Activated naive CD4-positive, alpha-beta T cell treated with anti-CD3 and anti-CD28 coated beads, Interleukin-2, amount 10 ng/mL, durations not matched to agents 7 days and 5 days (primary cell): ENCODE measurements around the gene VIPR2.

Experiments
- CTCF ChIA-PET: fragments of 350-600 bp; sonication (Branson Sonifier 250); formaldehyde crosslinking; loops from one replicate; lab custom pipeline; 2021; ENCODE audit warnings: antibody characterized with exemption; lab: Charles Lee
- DNase-seq: peaks from one replicate; pipeline ENCODE4 v3.0.0-alpha.2; 2020
- H3K27ac Mint-ChIP-seq: one replicate; pipeline ENCODE4 v1.8.0; 2021; ENCODE audit warnings: mild to moderate bottlenecking, moderate library complexity, mixed read lengths
- H3K27me3 Mint-ChIP-seq: one replicate; pipeline ENCODE4 v1.8.0; 2021; ENCODE audit warnings: mild to moderate bottlenecking, mixed read lengths
- H3K36me3 Mint-ChIP-seq: one replicate; pipeline ENCODE4 v1.8.0; 2021; ENCODE audit warnings: mixed read lengths
- H3K4me1 Mint-ChIP-seq: one replicate; pipeline ENCODE4 v1.8.0; 2021; ENCODE audit warnings: mixed read lengths
- H3K4me3 Mint-ChIP-seq: one replicate; pipeline ENCODE4 v1.8.0; 2021; ENCODE audit warnings: mild to moderate bottlenecking, moderate library complexity, mixed read lengths
- H3K9me3 Mint-ChIP-seq: one replicate; pipeline ENCODE4 v1.8.0; 2021; ENCODE audit warnings: mixed read lengths

The VIPR2 gene

GRCh38 chr7:159024280-159024951 lies 120.3 kb downstream of the VIPR2 start:
- CTCF ChIA-PET = no interaction called here
- Mint-ChIP-seq H3K4me1 (peaks cover 10% of the 10 kb centered on the region), H3K9me3 (peaks cover 6% of the 10 kb centered on the region), H3K27me3 (peaks cover 22% of the 10 kb centered on the region), H3K36me3 (no peaks in the 10 kb centered on the region), H3K27ac (no peak overlapping the region), H3K4me3 (no peak overlapping the region)
- DNase-seq = peak; percentile 11

DNA sequence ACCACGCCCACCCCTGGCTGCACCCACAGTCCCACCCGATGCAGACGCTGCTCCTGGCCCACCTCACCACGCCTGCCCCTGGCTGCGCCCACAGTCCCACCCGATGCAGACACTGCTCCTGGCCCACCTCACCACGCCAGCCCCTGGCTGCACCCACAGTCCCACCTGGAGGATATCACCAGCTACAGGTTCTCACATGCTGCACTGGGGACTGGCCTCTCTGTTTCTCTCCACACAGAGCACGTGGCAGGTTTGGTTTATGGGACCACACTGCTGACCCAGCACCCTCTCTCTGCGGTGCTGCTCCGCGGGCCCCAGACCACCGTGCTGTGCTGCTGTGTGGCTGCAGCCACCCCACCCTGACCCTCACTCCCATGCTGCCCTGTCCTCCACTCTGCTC lies 120.9 kb downstream of the VIPR2 start:
- CTCF ChIA-PET = no interaction called here
- Mint-ChIP-seq H3K27me3 (peaks cover 16% of the 10 kb centered on the region), H3K4me3 (no peak overlapping the region), H3K4me1 (peaks cover 10% of the 10 kb centered on the region), H3K27ac (no peak overlapping the region), H3K36me3 (no peaks in the 10 kb centered on the region), H3K9me3 (peaks cover 6% of the 10 kb centered on the region)
- DNase-seq = peak; percentile 16

DNA sequence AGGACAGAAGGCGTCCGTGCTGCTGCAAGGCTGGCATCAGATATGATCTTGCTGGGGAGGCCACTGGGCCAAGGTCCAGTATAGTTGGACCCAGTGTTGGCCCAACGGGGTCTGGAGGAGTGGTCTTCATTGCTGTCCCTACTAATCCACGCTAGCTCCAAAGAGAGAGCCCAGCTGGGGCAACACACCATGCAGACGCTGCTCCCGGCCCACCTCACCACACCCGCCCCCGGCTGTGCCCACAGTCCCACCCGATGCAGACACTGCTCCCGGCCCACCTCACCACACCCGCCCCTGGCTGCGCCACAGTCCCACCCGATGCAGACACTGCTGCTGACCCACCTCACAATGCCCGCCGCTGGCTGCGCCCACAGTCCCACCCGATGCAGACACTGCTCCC lies 121.5 kb downstream of the VIPR2 start:
- Mint-ChIP-seq H3K36me3 (no peaks in the 10 kb centered on the region), H3K27ac (no peak overlapping the region), H3K27me3 (peaks cover 10% of the 10 kb centered on the region), H3K4me1 (peaks cover 10% of the 10 kb centered on the region), H3K4me3 (no peak overlapping the region), H3K9me3 (peaks cover 6% of the 10 kb centered on the region)
- CTCF ChIA-PET = no interaction called here
- DNase-seq = peak; percentile 4

DNA sequence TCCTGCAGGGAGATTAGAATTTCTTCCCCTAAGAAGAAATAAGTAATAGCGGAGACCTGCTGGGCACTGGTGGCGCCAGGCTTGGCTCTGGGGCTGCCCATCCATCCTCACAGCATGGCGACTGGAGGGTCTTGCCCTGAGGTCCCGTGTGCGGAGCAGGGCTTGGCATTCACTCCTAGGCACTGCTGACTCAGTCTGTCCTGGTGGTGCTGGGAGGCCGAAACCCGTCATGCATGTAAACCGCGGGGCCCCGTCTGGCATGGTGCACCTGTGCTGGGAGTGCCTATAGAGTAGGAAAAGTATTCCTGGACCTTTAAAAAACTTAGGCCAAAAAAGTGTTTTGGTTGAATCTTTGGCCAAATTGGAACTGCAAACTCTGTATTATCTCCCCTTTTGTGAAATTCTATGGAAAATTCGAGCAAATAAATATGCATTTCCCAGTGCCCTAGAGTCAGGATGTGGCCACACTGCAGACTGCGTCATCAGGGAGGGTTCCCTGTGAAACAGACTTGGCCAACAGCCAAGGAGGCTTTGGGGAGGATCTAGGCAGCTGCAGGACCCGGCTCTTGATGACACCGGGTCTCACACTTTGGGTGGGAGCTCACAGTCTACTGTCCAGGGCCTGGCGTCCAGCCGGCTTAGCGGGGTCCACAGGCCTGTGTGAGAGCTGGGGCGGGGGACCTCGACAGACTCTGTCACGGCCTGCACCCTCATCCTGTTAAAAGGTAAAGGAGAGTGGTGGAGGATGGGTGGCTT lies 122.3 kb downstream of the VIPR2 start:
- CTCF ChIA-PET = no interaction called here
- Mint-ChIP-seq H3K36me3 (no peaks in the 10 kb centered on the region), H3K27ac (no peak overlapping the region), H3K4me1 (peaks cover 12% of the 10 kb centered on the region), H3K4me3 (no peak overlapping the region), H3K9me3 (peaks cover 6% of the 10 kb centered on the region), H3K27me3 (peaks cover 7% of the 10 kb centered on the region)
- DNase-seq = peak; percentile 15

DNA sequence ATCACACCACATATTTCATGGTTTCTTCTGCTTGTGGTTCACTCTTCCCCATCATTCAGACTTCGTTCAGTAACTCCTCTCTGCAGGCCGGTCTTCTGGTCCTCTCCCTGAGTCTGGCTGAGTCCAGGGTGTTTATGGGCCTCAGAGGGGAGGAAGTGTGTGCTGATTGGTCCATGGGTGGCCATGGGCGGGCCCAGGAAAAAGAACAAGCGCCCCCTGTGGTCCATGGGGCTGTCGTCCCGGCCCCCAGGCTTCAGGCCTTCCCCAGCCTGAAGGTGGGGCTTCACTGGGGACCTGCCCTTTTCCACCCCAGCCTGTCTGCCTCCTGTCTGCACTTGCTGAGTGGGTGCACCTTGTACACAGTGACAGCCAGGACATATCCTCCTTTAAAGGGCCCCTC lies 123.7 kb downstream of the VIPR2 start:
- Mint-ChIP-seq H3K9me3 (peaks cover 6% of the 10 kb centered on the region), H3K27me3 (no peaks in the 10 kb centered on the region), H3K4me1 (peaks cover 3% of the 10 kb centered on the region), H3K36me3 (no peaks in the 10 kb centered on the region), H3K4me3 (no peak overlapping the region), H3K27ac (no peak overlapping the region)
- CTCF ChIA-PET = no interaction called here
- peak; percentile 7 for DNase-seq

GRCh38 chr7:159019111-159019510 lies 125.6 kb downstream of the VIPR2 start:
- Mint-ChIP-seq H3K4me3 (no peak overlapping the region), H3K27ac (no peak overlapping the region), H3K4me1 (peaks cover 3% of the 10 kb centered on the region), H3K27me3 (no peaks in the 10 kb centered on the region), H3K9me3 (peaks cover 6% of the 10 kb centered on the region), H3K36me3 (no peaks in the 10 kb centered on the region)
- CTCF ChIA-PET = interaction anchor here (0.7 kb wide), 1 partner anchor 42 kb away, joined by 4 read pairs; no protein-coding TSS in a partner anchor
- no peak for DNase-seq

- DNase-seq = no peak
- CTCF ChIA-PET = no interaction called here
- Mint-ChIP-seq H3K36me3 (no peaks in the 10 kb centered on the region), H3K9me3 (peaks cover 6% of the 10 kb centered on the region), H3K27ac (no peak overlapping the region), H3K27me3 (no peaks in the 10 kb centered on the region), H3K4me3 (no peak overlapping the region), H3K4me1 (peaks cover 3% of the 10 kb centered on the region)
These were observed 126.9 kb downstream of the VIPR2 start for GRCh38 chr7:159017741-159018140.

DNA sequence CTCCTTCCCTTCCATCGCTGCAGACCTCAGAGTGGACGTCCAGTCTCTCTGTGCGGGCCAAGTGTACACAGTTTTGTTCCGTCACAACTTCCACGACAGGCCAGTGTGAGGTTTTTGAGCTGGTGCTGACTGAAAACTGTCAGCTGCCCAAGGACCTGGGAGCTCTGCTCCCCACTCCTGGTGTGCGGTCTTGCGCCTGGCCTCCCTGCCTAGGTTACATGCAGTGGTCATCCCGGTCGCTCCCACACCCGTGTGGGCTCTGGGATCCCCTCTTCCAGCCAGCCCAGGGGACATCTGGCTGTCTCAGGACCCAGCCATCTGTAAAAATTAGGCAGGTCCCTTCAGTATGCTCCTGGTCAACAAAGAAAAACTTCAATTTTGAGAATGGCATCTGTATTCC lies 127.5 kb downstream of the VIPR2 start:
- Mint-ChIP-seq H3K36me3 (no peaks in the 10 kb centered on the region), H3K27me3 (no peaks in the 10 kb centered on the region), H3K4me3 (no peak overlapping the region), H3K9me3 (peaks cover 6% of the 10 kb centered on the region), H3K27ac (no peak overlapping the region), H3K4me1 (peaks cover 3% of the 10 kb centered on the region)
- CTCF ChIA-PET = no interaction called here
- no peak for DNase-seq

DNA sequence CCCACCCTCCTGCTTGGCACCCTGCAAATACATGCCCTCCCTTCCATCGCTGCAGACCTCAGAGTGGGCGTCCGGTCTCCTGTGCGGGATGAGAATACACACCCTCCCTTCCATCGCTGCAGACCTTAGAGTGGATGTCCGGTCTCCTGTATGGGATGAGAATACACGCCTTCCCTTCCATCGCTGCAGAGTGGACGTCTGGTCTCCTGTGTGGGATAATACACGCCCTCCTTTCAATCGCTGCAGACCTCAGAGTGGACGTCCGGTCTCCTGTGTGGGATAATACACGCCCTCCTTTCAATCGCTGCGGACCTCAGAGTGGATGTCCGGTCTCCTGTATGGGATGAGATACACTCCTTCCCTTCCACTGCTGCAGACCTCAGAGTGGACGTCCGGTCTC lies 128.1 kb downstream of the VIPR2 start:
- Mint-ChIP-seq H3K27ac (no peak overlapping the region), H3K36me3 (no peaks in the 10 kb centered on the region), H3K9me3 (peaks cover 6% of the 10 kb centered on the region), H3K4me3 (no peak overlapping the region), H3K27me3 (no peaks in the 10 kb centered on the region), H3K4me1 (peaks cover 3% of the 10 kb centered on the region)
- no peak for DNase-seq
- CTCF ChIA-PET = no interaction called here

DNA sequence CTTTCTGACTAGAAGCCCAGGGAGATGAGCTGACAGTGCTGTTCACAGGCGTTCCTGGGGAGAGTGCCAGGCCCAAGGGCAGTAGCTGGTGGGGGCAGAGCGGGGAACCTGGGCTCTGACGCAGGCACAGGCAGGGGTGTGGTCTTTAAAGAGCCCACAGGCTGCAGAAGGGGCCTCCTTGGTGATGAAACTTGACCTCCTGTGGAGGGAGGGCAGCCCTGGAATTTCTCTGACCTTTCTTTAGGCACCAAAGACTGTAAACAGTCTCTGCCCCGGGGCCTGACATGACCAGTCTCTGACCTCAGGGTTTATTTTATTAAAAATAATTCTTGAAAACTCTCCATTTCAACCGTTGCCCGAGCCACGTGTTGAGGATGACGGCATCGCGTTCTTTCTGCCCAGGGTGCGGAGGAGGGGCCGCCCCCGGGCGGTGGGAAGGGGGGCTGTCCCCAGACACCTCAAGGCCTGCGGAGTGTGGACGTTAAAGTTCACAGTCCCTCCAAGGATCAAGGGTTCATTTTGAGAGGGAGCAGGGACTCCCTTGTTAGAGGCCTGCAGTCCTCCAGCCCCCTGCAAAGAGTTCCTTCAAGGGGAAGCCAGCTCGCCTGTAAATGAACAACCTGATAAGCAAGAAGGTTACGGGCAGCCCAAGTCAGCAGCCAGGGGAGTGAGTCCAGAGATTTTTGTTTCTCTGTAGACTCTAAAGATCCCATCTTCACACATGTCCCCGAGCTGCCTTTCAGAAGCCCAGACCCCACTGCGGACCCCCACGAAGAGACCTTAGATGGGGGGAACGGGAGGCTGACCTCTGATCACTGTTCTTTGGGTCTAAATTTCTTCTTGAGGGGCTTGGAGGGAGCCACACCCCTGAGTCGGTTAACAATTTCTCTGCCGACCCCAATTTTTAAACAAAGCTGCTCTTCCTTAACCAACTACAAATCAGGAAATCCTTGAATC lies 128.9 kb downstream of the VIPR2 start:
- no peak overlapping the region for H3K27ac Mint-ChIP-seq
- CTCF ChIA-PET = no interaction called here
- H3K9me3 Mint-ChIP-seq = peaks cover 4% of the 10 kb centered on the region
- H3K36me3 Mint-ChIP-seq = no peaks in the 10 kb centered on the region
- no peak overlapping the region for H3K4me3 Mint-ChIP-seq
- H3K27me3 Mint-ChIP-seq = no peaks in the 10 kb centered on the region
- H3K4me1 Mint-ChIP-seq = peaks cover 3% of the 10 kb centered on the region
- DNase-seq = no peak

- H3K27me3 Mint-ChIP-seq = no peaks in the 10 kb centered on the region
- H3K4me3 Mint-ChIP-seq = no peak overlapping the region
- H3K4me1 Mint-ChIP-seq = peaks cover 3% of the 10 kb centered on the region
- DNase-seq = no peak
- no peaks in the 10 kb centered on the region for H3K9me3 Mint-ChIP-seq
- no peak overlapping the region for H3K27ac Mint-ChIP-seq
- CTCF ChIA-PET = no interaction called here
- no peaks in the 10 kb centered on the region for H3K36me3 Mint-ChIP-seq
These were observed 129.6 kb downstream of the VIPR2 start for GRCh38 chr7:159015081-159015453.

GRCh38 chr7:159014297-159015062 lies 130.2 kb downstream of the VIPR2 start:
- no peaks in the 10 kb centered on the region for H3K36me3 Mint-ChIP-seq
- no peak overlapping the region for H3K27ac Mint-ChIP-seq
- H3K4me1 Mint-ChIP-seq = peaks cover 3% of the 10 kb centered on the region
- no peaks in the 10 kb centered on the region for H3K27me3 Mint-ChIP-seq
- no peak for DNase-seq
- H3K4me3 Mint-ChIP-seq = no peak overlapping the region
- CTCF ChIA-PET = no interaction called here
- no peaks in the 10 kb centered on the region for H3K9me3 Mint-ChIP-seq

- no peak for DNase-seq
- CTCF ChIA-PET = no interaction called here
- Mint-ChIP-seq H3K9me3 (no peaks in the 10 kb centered on the region), H3K4me3 (no peak overlapping the region), H3K36me3 (no peaks in the 10 kb centered on the region), H3K27ac (no peak overlapping the region), H3K27me3 (no peaks in the 10 kb centered on the region), H3K4me1 (peaks cover 3% of the 10 kb centered on the region)
These were observed 130.8 kb downstream of the VIPR2 start for GRCh38 chr7:159013825-159014289.
